ENCODE measurements around the gene FNDC1.
A peak's percentile ranks its signal among the peaks of the same experiment; 100 is the strongest.
"Not testable (repeated sequence)": the region's sequence is repeated elsewhere in the genome, so short reads cannot be mapped to it uniquely, and the experiment has no call there.

The FNDC1 gene

GRCh38 chr6:159169193-159169555, at the start of gene FNDC1:
TSS of gene FNDC1 (plus strand) at chr6:159169400. CDS start at chr6:159169597, 197 bp downstream.
- DNase-seq: no peak

GRCh38 chr6:159119791-159120190, 49.4 kb upstream of the FNDC1 start:
- no peak for DNase-seq

GRCh38 chr6:159121486-159121885, 47.7 kb upstream of the FNDC1 start:
- DNase-seq: no peak

- DNase-seq: no peak
These were observed 46.7 kb upstream of the FNDC1 start for GRCh38 chr6:159122453-159122852.

GRCh38 chr6:159123831-159124230, 45.4 kb upstream of the FNDC1 start:
- DNase-seq: not testable (repeated sequence)

- no peak for DNase-seq
These were observed 44.1 kb upstream of the FNDC1 start for GRCh38 chr6:159125014-159125609.

GRCh38 chr6:159125951-159126352, 43.2 kb upstream of the FNDC1 start:
- DNase-seq: no peak

DNA sequence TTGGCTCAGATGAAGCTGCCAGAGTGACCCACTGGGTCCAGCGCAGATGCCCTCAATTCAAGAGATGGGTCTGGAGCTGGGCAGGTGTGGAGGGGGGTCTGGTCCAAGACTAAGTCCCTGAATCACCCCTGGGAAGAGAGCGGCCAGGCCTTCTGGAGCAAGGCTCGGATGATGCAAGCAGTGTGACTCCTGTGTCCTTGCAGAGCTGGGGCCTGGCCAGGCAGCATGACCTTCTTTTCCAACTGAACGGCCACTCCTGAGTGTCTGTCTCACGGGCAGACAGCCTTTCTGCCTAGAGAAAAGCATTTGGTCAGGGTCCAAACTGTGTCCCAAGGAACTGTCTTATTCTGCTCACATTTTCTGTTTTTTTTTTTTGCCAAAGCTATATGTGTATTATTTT, 42.6 kb upstream of the FNDC1 start:
- DNase-seq: no peak

- no peak for DNase-seq
These were observed 41.5 kb upstream of the FNDC1 start for GRCh38 chr6:159127701-159128100.

GRCh38 chr6:159128978-159129377, 40.2 kb upstream of the FNDC1 start:
- no peak for DNase-seq

GRCh38 chr6:159130846-159131245, 38.4 kb upstream of the FNDC1 start:
- DNase-seq: no peak

DNA sequence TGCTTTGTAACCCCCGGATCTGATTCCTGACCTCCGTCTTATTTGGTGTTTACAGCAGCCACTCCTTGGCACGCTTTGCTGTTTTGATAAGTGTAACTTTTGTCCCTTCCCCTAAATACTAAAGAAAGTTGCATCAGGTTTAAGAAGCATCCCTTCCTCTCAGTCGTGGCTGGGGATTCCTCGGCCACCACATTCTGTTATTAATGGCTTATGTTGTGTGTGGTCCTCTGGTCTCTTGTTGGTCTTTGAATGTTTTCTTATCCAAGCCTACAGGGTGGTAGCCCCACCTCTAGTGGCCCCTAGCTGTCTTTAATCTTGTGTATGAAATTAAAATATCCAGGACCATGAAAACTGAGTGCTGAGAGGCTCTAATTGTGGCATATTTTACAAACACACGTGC, 37.5 kb upstream of the FNDC1 start:
- DNase-seq: no peak

- no peak for DNase-seq
These were observed 36.5 kb upstream of the FNDC1 start for GRCh38 chr6:159132664-159133063.

DNA sequence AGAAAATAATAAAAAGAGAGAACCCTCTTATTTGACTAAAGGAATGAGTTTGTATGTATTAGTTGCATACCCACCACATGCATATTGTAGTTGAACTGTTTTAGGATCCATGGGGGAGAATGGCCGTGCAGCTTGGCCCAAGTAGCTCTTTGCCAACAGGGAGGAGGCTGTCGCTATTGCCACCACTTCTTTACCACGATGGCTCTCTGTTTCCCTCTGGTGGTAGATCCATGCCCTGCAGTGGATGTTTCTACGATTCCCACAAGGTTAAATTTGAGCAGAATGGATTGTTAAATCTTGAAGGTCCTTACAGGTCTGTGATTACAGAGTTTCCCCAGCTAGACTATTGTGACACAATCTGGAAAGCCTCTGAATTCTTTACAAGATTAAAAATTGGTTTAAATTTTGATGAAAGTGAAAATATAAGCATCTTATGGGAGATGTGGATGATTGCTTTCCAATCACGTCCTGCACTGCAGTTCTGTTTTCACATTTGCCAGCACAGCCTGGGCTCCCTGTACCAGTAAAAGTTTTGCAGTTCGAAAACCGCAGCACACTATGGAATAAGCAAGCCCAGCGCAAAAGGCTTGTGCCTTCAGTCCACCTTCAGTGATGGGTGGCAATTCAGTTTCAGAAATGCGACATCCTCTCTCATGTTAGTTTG, 34.4 kb upstream of the FNDC1 start:
- peak; percentile 15 to 29 for DNase-seq

DNA sequence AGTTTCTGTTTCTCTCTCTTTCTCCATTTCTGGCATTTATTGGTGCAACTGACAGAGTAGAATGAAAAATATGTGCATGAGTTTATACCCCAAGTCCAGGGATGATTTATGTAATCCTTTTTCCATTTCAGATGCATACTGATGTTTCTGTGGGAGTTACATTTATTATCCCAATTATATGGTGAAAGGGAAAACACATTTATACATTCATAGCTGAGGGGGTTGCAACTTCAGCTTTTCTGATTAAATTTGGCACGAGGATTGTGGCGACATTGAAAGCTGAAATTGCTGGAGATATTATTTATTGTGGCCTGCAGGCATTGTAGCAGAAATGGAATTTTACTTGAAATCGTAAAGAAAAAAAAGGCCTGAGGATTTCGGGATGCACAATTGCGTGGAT, 31.5 kb upstream of the FNDC1 start:
- DNase-seq: no peak

DNA sequence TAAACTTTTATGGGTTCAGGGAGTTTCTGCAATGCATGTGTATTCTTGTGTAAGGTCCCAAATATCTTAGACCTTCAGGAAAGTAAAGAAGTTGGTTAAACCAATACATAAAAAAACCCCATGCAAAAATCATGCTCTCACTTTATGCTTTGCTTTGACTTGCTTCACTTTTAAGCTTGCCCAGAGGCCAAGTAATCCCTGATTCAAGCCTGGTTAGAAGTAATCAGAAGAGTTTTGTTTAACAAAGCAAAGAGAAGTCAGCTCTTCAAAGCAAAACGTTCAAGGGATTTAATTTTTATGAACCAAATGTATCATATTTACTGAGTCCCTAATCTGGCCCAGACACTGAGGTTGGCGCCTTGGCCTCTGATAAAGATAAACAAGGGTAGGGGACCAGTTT, 26.7 kb upstream of the FNDC1 start:
- no peak for DNase-seq

- no peak for DNase-seq
These were observed 20.6 kb upstream of the FNDC1 start for GRCh38 chr6:159148641-159149040.

- no peak for DNase-seq
These were observed 19.6 kb upstream of the FNDC1 start for GRCh38 chr6:159149641-159150040.

DNA sequence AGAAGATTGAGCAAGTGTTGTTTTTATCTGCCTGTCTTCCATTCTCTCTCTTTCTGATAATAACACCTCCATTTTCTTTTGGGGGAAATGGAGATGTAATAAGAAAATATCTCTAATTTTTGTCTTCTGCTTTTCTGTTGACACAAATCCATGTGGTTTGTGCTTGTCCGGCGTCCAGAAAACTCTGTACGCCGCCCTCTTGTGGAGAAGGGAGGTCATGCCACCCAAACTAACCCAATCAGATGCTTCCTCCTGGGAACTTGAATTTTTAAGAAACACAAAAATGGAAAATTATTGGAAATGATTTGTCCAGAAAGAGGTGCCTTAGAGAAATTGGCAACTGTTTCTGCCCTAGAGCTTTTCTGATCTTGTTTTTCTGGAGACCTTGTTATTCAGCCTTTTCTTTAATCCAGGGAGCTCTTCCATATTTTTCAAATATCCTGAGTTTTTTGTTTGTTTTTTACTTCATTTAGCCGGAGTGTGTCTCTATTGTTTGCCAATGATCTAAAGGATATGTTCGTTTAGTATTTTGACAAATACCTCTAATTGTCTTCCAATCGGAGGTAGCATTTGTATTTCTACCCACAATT, 17.8 kb upstream of the FNDC1 start:
- peak in 1 of 2 experiments; percentile 8 for DNase-seq

GRCh38 chr6:159152041-159152440, 17.2 kb upstream of the FNDC1 start:
- no peak for DNase-seq

GRCh38 chr6:159152782-159153181, 16.4 kb upstream of the FNDC1 start:
- DNase-seq: no peak

- DNase-seq: no peak
These were observed 13.5 kb upstream of the FNDC1 start for GRCh38 chr6:159155679-159156078.

GRCh38 chr6:159156089-159156488, 13.1 kb upstream of the FNDC1 start:
- DNase-seq: no peak

- no peak for DNase-seq
These were observed 11.8 kb upstream of the FNDC1 start for GRCh38 chr6:159157431-159157830.

DNA sequence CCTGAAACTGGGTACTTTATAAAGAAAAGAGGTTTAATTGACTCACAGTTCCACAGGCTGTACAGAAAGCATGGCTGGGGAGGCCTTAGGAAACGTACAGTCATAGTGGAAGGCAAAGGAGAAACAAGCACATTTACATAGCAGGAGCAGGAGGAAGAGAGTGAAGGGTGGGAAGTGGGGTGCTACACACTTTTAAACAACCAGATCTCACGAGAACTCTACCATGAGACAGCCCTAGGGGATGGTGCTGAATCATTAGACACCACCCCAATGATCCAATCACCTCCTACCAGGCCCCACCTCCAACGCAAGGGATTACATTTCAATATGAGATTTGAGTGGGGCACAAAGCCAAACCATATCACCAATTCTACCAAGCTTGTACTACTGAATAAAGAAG, 7.4 kb upstream of the FNDC1 start:
- no peak for DNase-seq

All from NCI-H187 (cell line).